GM21529 (cell line): ENCODE measurements around the gene EML4.
"Not testable (repeated sequence)": the region's sequence is repeated elsewhere in the genome, so short reads cannot be mapped to it uniquely, and the experiment has no call there.

ENCODE experiments used
- ATAC-seq: cut with Tn5 transposase; IDR thresholded peaks from one replicate; pipeline ENCODE4 v1.9.1; 2021; ENCODE audit not compliant: unreplicated experiment

Gene EML4

GRCh38 chr2:42248846-42249245 lies 79.7 kb downstream of the EML4 start:
- no peak for ATAC-seq

DNA sequence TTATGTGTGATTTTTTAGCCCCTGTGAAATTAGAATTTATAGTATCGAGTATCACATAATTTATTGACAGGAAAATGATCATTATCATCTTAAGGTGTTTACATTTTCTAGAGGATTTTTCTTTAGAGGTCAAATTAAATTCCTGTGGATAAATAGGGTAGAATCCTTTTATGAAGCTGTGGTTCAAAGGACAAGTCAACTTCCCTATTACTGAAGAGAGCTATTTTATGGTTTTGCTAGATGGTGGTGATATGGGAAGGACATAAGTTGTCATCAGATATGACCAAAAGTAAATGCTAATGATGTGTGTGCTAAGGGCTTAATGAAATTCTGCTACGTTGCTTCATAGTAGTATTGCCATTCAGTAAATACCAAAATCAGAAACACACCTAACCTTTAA lies 80.1 kb downstream of the EML4 start:
- no peak for ATAC-seq

DNA sequence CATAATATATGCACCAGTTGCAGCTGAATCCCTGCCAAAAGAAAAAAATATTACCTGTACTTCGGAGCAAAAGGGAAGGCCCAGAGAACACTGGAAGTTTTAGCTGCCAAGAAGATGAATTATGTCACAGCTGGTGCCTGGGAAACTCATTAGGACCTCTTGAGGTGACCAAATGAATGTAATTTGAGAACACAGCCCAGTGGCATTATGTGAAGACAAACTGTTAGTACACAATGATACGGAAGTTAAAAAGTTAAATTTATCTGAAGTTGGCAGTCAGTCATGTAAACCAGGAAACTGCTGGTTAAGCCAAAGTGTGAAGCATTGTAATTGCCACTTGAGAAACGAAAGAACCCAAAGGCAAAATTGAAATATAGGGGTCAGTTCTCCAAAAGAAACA lies 80.7 kb downstream of the EML4 start:
- ATAC-seq, result no peak

DNA sequence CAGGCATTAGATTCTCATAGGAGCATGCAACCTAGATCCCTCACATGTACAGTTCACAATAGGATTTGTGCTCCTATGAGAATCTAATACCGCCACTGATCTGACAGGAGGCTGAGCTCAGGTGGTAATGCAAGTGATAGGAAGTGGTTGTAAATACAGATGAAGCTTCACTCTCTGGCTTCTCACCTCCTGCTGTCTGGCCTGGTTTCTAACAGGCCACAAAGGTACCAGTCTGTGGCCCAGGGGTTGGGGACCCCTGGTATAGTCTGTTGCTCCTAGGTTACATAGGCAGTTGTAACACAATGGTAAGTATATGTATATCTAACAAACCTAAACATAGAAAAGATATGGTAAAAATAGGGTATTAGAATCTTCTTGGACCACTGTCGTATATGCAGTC lies 81.8 kb downstream of the EML4 start:
- ATAC-seq, result no peak

DNA sequence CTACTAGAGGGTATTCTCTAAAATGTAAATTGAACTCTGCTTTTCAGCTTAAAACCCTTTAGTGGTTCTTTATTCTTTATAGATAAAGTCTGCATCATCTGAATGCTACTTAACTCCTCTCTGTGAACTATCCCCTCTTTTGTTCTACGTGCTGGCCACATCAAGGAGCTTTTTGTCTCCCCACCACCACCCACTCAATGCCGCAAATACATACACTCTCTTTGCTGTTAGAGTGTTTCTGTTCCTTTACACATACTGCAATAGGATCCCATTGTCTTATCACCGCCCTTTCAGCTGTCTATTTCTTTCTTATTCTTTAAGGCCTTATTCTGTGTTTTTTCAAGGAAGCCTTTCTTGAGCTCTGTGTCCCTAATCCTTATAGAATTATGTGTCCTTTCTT lies 83.3 kb downstream of the EML4 start:
- no peak for ATAC-seq

GRCh38 chr2:42254186-42254895 lies 85.2 kb downstream of the EML4 start:
- no peak for ATAC-seq

DNA sequence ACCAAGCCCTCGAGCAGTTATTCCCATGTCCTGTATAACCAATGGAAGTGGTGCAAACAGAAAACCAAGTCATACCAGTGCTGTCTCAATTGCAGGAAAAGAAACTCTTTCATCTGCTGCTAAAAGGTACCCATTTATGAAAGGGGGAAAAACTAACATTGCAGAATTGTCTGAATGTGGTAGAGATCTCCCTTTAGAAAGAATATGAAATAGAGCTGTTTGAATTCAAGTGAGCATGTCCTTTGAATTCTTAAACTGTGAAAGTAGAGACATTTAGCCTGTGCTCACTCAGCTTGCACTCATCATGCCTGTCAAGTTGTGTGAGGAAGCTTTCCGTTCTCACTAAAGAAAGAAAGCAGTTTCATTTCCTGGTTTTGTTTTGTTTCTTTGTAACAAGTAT lies 87.4 kb downstream of the EML4 start:
- peak; percentile 87 for ATAC-seq

DNA sequence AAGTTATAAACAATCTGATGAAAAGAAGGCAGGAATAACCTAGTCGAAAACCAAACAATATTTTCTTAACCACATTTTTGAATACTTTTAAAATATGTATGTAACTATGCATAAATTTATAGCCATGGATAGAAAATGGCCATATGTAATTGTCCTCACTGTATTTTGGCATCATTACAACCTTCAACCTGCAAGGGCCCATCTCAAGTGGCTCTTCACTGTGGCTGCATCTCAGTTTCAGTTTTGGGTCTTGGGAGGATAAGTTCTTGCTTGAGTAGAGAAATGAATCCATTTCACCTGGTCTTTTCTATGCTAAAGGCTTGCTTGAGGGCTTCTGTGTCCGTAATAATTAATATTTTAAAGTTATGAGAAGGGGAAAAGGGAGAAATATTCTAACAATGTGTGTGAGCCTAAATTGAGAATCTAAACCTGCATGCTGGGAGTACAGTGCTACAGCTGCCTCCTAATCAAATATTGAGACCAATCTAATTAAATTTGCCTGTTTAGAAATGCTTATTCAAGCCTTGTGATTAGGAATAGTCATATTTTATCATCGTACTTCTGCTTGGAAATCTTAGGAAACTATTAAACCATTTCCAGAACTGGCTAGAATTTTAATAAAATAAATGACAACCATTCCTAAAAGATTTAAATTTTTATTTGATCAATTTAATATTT lies 92.5 kb downstream of the EML4 start:
- ATAC-seq, result no peak

DNA sequence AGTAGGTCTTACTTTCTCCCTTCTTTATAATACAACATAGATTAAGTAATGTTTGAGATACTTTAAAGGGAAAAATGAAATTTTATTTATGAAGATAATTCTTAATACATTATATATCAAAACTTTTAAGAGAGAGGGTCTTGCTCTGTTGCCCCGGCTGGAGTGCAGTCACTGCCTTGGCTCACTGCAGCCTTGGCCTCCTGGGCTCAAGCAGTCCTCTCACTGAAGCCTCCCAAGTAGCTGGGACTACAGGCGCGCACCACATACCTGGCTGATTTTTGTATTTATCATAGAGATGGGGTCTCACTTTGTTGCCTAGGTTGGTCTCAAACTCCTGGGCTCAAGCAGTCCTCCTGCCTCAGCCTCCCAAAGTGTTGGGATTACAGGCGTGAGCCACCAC lies 97.1 kb downstream of the EML4 start:
- no peak for ATAC-seq

GRCh38 chr2:42267530-42267929 lies 98.4 kb downstream of the EML4 start:
- ATAC-seq, result no peak

GRCh38 chr2:42268528-42269151 lies 99.5 kb downstream of the EML4 start:
- ATAC-seq, result no peak

DNA sequence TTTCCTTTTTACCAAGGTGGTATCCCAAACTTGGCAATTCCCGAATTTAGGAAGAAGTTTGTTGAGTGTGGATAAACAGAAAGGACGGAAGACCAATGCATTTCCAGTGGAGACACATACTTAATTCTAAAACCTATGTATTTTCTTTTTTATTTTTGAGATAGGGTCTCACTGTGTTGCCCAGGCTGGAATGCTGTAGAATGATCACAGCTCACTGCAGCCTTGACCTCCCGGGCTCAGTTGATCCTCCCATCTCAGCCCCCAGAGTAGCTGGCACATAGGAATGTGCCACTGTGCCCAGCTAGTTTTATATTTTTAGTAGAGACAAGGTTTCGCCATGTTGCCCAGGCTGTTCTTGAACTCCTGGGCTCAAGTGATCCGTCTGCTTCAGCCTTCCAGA lies 101.6 kb downstream of the EML4 start:
- no peak for ATAC-seq

DNA sequence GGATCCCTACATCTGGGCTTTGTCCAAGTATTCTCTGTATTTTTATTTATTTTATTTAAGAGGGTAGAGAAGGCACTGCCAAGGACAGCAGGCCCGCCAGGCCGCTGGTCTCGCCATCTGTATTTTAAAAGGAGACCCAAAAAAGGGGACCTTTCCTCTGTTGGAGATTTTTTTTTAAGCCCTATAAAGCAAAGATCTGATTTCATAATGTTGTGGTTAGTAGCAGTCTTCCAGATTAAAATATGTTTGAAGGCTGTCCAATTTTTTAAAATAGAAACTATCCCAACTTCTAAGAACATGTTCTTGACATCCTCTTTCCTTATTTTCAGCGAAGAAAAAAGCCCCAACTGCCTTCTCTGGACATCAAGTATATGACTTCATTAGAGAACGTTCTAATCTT lies 102.1 kb downstream of the EML4 start:
- not testable (repeated sequence) for ATAC-seq

DNA sequence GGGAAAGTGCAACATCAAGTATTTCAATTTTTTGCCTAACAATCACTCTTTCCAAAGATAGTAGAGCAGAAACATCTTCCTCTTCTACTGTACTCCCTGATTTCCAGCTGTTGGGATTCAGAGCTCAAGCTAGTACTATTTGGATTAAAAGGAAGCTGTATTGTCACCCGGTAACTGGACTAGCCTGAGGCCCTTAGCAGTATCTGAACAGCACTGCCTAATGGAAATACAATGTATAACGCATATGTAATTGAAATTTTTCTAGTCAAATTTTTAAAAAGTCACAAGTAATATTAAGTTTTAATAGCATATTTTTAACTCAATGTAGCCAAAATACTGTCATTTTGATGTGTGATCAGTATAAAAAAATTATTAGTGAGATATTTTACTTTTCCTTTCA lies 105.7 kb downstream of the EML4 start:
- ATAC-seq, result no peak

GRCh38 chr2:42281416-42282081 lies 112.4 kb downstream of the EML4 start:
- ATAC-seq, result no peak

GRCh38 chr2:42284019-42284418 lies 114.9 kb downstream of the EML4 start:
- no peak for ATAC-seq

DNA sequence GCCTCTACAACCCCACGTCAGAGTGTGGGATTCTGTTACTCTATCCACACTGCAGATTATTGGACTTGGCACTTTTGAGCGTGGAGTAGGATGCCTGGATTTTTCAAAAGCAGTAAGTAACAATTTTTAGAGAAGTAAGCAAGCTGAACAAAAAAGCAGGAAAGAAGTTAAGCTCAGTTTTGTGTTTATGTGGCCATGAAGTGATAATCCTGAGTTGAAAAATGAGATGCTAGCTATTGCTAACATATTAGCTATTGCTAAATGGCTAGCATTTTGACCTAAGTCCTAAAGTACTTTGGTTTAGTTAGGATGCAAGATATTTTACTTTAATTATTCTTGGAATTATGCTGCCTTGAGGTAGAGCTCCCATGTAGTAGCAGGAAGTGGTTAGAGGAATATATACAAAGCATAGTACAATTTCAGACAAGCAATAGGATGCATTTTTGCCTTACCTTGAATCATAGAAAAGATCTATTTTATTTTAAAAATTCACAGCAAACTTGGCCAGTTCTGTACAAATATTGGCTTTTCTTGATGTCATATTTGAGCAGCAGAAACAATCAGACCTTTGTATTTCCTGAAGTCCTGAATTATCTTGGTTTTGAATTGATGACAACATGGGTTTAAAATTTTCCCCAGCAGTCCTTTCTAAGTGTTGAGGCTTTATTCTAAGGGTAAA lies 117.3 kb downstream of the EML4 start:
- ATAC-seq, result no peak

GRCh38 chr2:42288811-42289210 lies 119.7 kb downstream of the EML4 start:
- no peak for ATAC-seq

GRCh38 chr2:42289222-42289621 lies 120.1 kb downstream of the EML4 start:
- no peak for ATAC-seq

- ATAC-seq, result no peak
Measured at GRCh38 chr2:42290005-42290404, 120.9 kb downstream of the EML4 start.

DNA sequence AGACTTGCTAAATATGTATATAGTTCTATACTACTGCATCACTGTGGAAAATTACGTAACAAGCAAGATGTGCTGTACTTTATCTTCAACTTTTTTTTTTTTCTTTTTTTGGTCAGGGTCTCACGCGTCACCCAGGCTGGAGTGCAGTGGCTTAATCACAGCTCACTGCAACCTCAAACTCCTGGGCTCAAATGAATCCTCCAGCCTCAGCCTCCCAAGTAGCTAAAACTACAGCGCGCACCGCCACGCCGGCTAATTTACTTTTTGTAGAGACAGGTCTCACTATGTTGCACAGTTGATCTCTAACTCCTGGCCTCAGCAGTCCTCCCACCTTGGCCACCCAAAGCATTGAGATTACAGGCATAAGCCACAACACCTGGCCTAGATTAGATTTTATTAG lies 123.9 kb downstream of the EML4 start:
- ATAC-seq, result no peak
